CD14-positive monocyte (primary cell): ENCODE measurements around the gene CHEK1. TPM values are rescaled to one million over a fixed set of nuclear protein-coding genes. Genes with fewer than 3 reads are reported as not detected.

Experiments used
- DNase-seq, 3 donors: peaks; one replicate each; pipeline ENCODE4 v3.0.0-alpha.2; 2011 to 2022
- H2AFZ ChIP-seq: 2 replicates; pipeline ENCODE4 v1.6.0; 2012; ENCODE audit warnings: mild to moderate bottlenecking, low read depth, low read length, inconsistent platforms; ENCODE audit not compliant: insufficient read depth, poor library complexity, severe bottlenecking
- H3K27ac ChIP-seq, 2 donors: 1 replicate in 1 of 2; 2 replicates in 1 of 2; pipeline ENCODE4 v1.5.1; 2012 to 2013; ENCODE audit warnings: low read length in 2 of 2, control low read depth in 1 of 2, inconsistent platforms in 1 of 2, low read depth in 1 of 2, mild to moderate bottlenecking in 1 of 2
- H3K27me3 ChIP-seq, 2 donors: one replicate each; pipeline versions ENCODE4 v1.6.0 to v1.6.1; 2011 to 2013; ENCODE audit warnings: low read length in 2 of 2; ENCODE audit not compliant: control insufficient read depth in 2 of 2, insufficient read depth in 2 of 2
- H3K36me3 ChIP-seq, 2 donors: replicated peaks in 1 of 2; 1 replicate in 1 of 2; 2 replicates in 1 of 2; pipeline versions ENCODE4 v1.5.1 to v1.6.1; 2012 to 2013; ENCODE audit warnings: low read length in 2 of 2, control low read depth in 1 of 2, inconsistent platforms in 1 of 2, mild to moderate bottlenecking in 1 of 2; ENCODE audit not compliant: insufficient read depth in 2 of 2, control insufficient read depth in 1 of 2
- H3K4me1 ChIP-seq, 2 donors: 1 replicate in 1 of 2; 2 replicates in 1 of 2; pipeline versions ENCODE4 v1.5.1 to v1.6.1; 2012 to 2013; ENCODE audit warnings: low read length in 2 of 2, control low read depth in 1 of 2, inconsistent platforms in 1 of 2, mild to moderate bottlenecking in 1 of 2, moderate library complexity in 1 of 2; ENCODE audit not compliant: insufficient read depth in 2 of 2, control insufficient read depth in 1 of 2
- H3K4me2 ChIP-seq: replicated peaks from 2 replicates; pipeline ENCODE3; 2012; ENCODE audit warnings: low read length, moderate library complexity, mild to moderate bottlenecking; ENCODE audit not compliant: poor library complexity, severe bottlenecking; ENCODE audit errors: extremely low read depth
- H3K4me3 ChIP-seq, 3 experiments: fragments of 200-600 bp in 1 of 3; sonication (generic) in 1 of 3; replicated peaks in 1 of 3; 1 replicate in 2 of 3; 2 replicates in 1 of 3; pipeline ENCODE4 v1.5.1; 2011 to 2013; ENCODE audit warnings: low read length in 3 of 3, mild to moderate bottlenecking in 3 of 3, control low read depth in 2 of 3, low read depth in 2 of 3, inconsistent platforms in 1 of 3, moderate library complexity in 1 of 3
- H3K79me2 ChIP-seq: 2 replicates; pipeline ENCODE4 v1.6.0; 2012; ENCODE audit warnings: mild to moderate bottlenecking, control low read depth, inconsistent platforms, low read length, moderate library complexity; ENCODE audit not compliant: insufficient read depth
- H3K9ac ChIP-seq: 2 replicates; pipeline ENCODE4 v1.6.0; 2017; ENCODE audit warnings: low read length, mild to moderate bottlenecking; ENCODE audit not compliant: insufficient read depth, poor library complexity, severe bottlenecking
- H3K9me3 ChIP-seq, 2 donors: replicated peaks in 1 of 2; 1 replicate in 1 of 2; 2 replicates in 1 of 2; pipeline versions ENCODE4 v1.5.1 to v1.6.1; 2012 to 2013; ENCODE audit warnings: low read length in 2 of 2, control low read depth in 1 of 2; ENCODE audit not compliant: control insufficient read depth in 1 of 2, insufficient read depth in 1 of 2
- H4K20me1 ChIP-seq: 2 replicates; pipeline ENCODE4 v1.6.0; 2012; ENCODE audit warnings: mild to moderate bottlenecking, low read length, control low read depth, moderate library complexity; ENCODE audit not compliant: insufficient read depth
- H3K27ac Mint-ChIP-seq, 7 donors: one replicate each; pipeline ENCODE4 v1.8.0; 2020; ENCODE audit warnings: mild to moderate bottlenecking in 7 of 7, mixed read lengths in 7 of 7, moderate library complexity in 6 of 7, inconsistent platforms in 2 of 7
- H3K27me3 Mint-ChIP-seq, 3 donors: one replicate each; pipeline ENCODE4 v1.8.0; 2021 to 2022; ENCODE audit warnings: low read depth in 3 of 3, mild to moderate bottlenecking in 3 of 3, mixed read lengths in 3 of 3, moderate library complexity in 3 of 3, inconsistent platforms in 1 of 3
- H3K36me3 Mint-ChIP-seq, 2 donors: one replicate each; pipeline ENCODE4 v1.8.0; 2020; ENCODE audit warnings: mixed read lengths in 2 of 2, inconsistent platforms in 1 of 2, mild to moderate bottlenecking in 1 of 2
- H3K4me1 Mint-ChIP-seq: one replicate; pipeline ENCODE4 v1.8.0; 2020; ENCODE audit warnings: mild to moderate bottlenecking, mixed read lengths
- H3K4me3 Mint-ChIP-seq, 2 donors: one replicate each; pipeline ENCODE4 v1.8.0; 2020; ENCODE audit warnings: mild to moderate bottlenecking in 2 of 2, mixed read lengths in 2 of 2, moderate library complexity in 1 of 2
- H3K9me3 Mint-ChIP-seq, 7 donors: one replicate each; pipeline ENCODE4 v1.8.0; 2020 to 2022; ENCODE audit warnings: mixed read lengths in 7 of 7, mild to moderate bottlenecking in 6 of 7, moderate library complexity in 6 of 7, inconsistent platforms in 2 of 7
- CTCF ChIP-seq: fragments of 200-600 bp; IDR thresholded peaks from one replicate; pipeline ENCODE4 v1.8.0; 2022; ENCODE audit warnings: antibody characterized with exemption, mild to moderate bottlenecking
- WGBS: methylation state at CpG from one replicate; pipeline ENCODE4 v1.1.5; 2013; ENCODE audit warnings: missing lambda C conversion rate; ENCODE audit not compliant: insufficient coverage; 5-methylcytosine and 5-hydroxymethylcytosine counted together
- intact Hi-C, 2 donors: fragments of 100-400 bp; cut with micrococcal nuclease; formaldehyde crosslinking; loops; one replicate each; pipeline versions ENCODE4 v1.15.0 to v1.15.1; 2023
- polyA plus RNA-seq, 3 donors: library from polyadenylated mRNA; depleted of rRNA in 1 of 3; unstranded in 2 of 3; stranded (reverse) in 1 of 3; fragments of 300-500 nt in 2 of 3; fragments of >200 nt in 1 of 3; fragmentation: Illumina TruSeq in 2 of 3; gene quantifications; 1 replicate in 2 of 3; 2 replicates in 1 of 3; pipeline ENCODE4 v1.2.3, GENCODE V29; 2012 to 2021

Gene CHEK1
- polyA plus RNA-seq, 3 donors = 0.18 to 0.55 (median 0.43) TPM

- Histone ChIP-seq H3K9me3 (no peaks in the 10 kb centered on the region), H2AFZ (no peak overlapping the region), H3K27ac (no peak overlapping the region), H3K36me3 (peaks cover 26 to 36% of the 10 kb centered on the region in 2 donors), H3K27me3 (no peaks in the 10 kb centered on the region), H4K20me1 (no peaks in the 10 kb centered on the region), H3K9ac (no peak overlapping the region), H3K79me2 (no peaks in the 10 kb centered on the region), H3K4me1 (peaks cover 0 to 6% of the 10 kb centered on the region in 2 donors), H3K4me3 (no peak overlapping the region), H3K4me2 (no peak overlapping the region)
- Mint-ChIP-seq H3K36me3 (peaks cover 25 to 28% of the 10 kb centered on the region in 2 donors), H3K9me3 (no peaks in the 10 kb centered on the region), H3K4me1 (peaks cover 8% of the 10 kb centered on the region), H3K27ac (no peak overlapping the region), H3K4me3 (no peak overlapping the region), H3K27me3 (peaks cover 0 to 4% (median 1%) of the 10 kb centered on the region in 3 donors)
- intact Hi-C loops = no loop called here
- WGBS = no CpG with 5 or more reads among the region's 3 CpGs
- no peak for DNase-seq
- no peak for TF ChIP-seq CTCF
Measured at GRCh38 chr11:125586623-125587022, 38.3 kb upstream of the CHEK1 start.

GRCh38 chr11:125587480-125587879, 37.5 kb upstream of the CHEK1 start:
- Histone ChIP-seq H3K9me3 (no peaks in the 10 kb centered on the region), H3K4me3 (no peak overlapping the region), H3K27me3 (no peaks in the 10 kb centered on the region), H4K20me1 (no peaks in the 10 kb centered on the region), H3K4me1 (peaks cover 0 to 8% of the 10 kb centered on the region in 2 donors), H3K27ac (no peak overlapping the region), H3K4me2 (no peak overlapping the region), H3K36me3 (peaks cover 18 to 27% of the 10 kb centered on the region in 2 donors), H3K79me2 (no peaks in the 10 kb centered on the region), H2AFZ (no peak overlapping the region), H3K9ac (no peak overlapping the region)
- no peak for TF ChIP-seq CTCF
- H3K27me3 Mint-ChIP-seq = peaks cover 0 to 4% (median 3%) of the 10 kb centered on the region in 3 donors
- 78% methylated on average over 1 of the region's 1 CpG for WGBS
- no peak overlapping the region for H3K27ac Mint-ChIP-seq
- peaks cover 20 to 24% of the 10 kb centered on the region in 2 donors for H3K36me3 Mint-ChIP-seq
- intact Hi-C loops = no loop called here
- H3K4me3 Mint-ChIP-seq = no peak overlapping the region
- no peaks in the 10 kb centered on the region for H3K9me3 Mint-ChIP-seq
- peaks cover 9% of the 10 kb centered on the region for H3K4me1 Mint-ChIP-seq
- DNase-seq = no peak
